ENCODE data around the gene IL4R. TPM values are rescaled to one million over a fixed set of nuclear protein-coding genes. Genes with fewer than 3 reads are reported as not detected.

Gene IL4R
- total RNA-seq, 1 experiment from 2014 or later, result 28.9 TPM

DNA sequence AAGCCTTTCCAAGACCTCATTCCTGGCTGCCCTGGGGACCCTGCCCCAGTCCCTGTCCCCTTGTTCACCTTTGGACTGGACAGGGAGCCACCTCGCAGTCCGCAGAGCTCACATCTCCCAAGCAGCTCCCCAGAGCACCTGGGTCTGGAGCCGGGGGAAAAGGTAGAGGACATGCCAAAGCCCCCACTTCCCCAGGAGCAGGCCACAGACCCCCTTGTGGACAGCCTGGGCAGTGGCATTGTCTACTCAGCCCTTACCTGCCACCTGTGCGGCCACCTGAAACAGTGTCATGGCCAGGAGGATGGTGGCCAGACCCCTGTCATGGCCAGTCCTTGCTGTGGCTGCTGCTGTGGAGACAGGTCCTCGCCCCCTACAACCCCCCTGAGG, 49.5 kb downstream of the IL4R start:
- no peak overlapping the region for H3K27ac ChIP-seq (ENCODE audit: low read length)
- in situ Hi-C loops (cut with HindIII; ENCODE audit: low pct_unique_long_range_greater_than_20kb, low sequenced_read_pairs), result no loop called here

GRCh38 chr16:27363797-27364196, 50.0 kb downstream of the IL4R start:
- peaks cover 5% of the 10 kb centered on the region; the same call in 1 of the 2 replicates for H3K4me1 ChIP-seq (ENCODE audit: control insufficient read depth, insufficient read depth, low read length)
- DNase-seq (ENCODE audit: low read depth, low spot score) (no peak), ATAC-seq (no peak)
- intact Hi-C loops (cut with micrococcal nuclease; ENCODE audit: unreplicated experiment), result no loop called here
- ChIA-PET POLR2A (interaction anchor here (0.6 kb wide), 1 partner anchor 843 kb away, joined by 4 read pairs; no protein-coding TSS in a partner anchor), CTCF (no interaction called here)
- H3K36me3 ChIP-seq (ENCODE audit: control insufficient read depth, insufficient read depth, low read length), result no peaks in the 10 kb centered on the region
- in situ Hi-C loops (cut with HindIII; ENCODE audit: low pct_unique_long_range_greater_than_20kb, low sequenced_read_pairs), result no loop called here
- H3K4me3 ChIP-seq (ENCODE audit: low read depth in 2 of 2, low read length in 2 of 2), result no peak overlapping the region
- H3K27me3 ChIP-seq (ENCODE audit: control insufficient read depth, insufficient read depth, low read length), result no peaks in the 10 kb centered on the region
- TF ChIP-seq, protein P1, sequence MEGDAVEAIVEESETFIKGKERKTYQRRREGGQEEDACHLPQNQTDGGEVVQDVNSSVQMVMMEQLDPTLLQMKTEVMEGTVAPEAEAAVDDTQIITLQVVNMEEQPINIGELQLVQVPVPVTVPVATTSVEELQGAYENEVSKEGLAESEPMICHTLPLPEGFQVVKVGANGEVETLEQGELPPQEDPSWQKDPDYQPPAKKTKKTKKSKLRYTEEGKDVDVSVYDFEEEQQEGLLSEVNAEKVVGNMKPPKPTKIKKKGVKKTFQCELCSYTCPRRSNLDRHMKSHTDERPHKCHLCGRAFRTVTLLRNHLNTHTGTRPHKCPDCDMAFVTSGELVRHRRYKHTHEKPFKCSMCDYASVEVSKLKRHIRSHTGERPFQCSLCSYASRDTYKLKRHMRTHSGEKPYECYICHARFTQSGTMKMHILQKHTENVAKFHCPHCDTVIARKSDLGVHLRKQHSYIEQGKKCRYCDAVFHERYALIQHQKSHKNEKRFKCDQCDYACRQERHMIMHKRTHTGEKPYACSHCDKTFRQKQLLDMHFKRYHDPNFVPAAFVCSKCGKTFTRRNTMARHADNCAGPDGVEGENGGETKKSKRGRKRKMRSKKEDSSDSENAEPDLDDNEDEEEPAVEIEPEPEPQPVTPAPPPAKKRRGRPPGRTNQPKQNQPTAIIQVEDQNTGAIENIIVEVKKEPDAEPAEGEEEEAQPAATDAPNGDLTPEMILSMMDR (IDR thresholded peaks at IDR 0.05), result no peak
- TF ChIP-seq, protein P2, sequence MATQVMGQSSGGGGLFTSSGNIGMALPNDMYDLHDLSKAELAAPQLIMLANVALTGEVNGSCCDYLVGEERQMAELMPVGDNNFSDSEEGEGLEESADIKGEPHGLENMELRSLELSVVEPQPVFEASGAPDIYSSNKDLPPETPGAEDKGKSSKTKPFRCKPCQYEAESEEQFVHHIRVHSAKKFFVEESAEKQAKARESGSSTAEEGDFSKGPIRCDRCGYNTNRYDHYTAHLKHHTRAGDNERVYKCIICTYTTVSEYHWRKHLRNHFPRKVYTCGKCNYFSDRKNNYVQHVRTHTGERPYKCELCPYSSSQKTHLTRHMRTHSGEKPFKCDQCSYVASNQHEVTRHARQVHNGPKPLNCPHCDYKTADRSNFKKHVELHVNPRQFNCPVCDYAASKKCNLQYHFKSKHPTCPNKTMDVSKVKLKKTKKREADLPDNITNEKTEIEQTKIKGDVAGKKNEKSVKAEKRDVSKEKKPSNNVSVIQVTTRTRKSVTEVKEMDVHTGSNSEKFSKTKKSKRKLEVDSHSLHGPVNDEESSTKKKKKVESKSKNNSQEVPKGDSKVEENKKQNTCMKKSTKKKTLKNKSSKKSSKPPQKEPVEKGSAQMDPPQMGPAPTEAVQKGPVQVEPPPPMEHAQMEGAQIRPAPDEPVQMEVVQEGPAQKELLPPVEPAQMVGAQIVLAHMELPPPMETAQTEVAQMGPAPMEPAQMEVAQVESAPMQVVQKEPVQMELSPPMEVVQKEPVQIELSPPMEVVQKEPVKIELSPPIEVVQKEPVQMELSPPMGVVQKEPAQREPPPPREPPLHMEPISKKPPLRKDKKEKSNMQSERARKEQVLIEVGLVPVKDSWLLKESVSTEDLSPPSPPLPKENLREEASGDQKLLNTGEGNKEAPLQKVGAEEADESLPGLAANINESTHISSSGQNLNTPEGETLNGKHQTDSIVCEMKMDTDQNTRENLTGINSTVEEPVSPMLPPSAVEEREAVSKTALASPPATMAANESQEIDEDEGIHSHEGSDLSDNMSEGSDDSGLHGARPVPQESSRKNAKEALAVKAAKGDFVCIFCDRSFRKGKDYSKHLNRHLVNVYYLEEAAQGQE (IDR thresholded peaks at IDR 0.05; ENCODE audit: insufficient read depth in 1 of 2, low read depth in 2 of 2, low read length in 1 of 2), result no peak
- no peak for TF ChIP-seq POLR2AphosphoS5 (IDR thresholded peaks at IDR 0.05; ENCODE audit: low read depth, low read length)
- TF ChIP-seq TCF7L2 (IDR thresholded peaks at IDR 0.05; ENCODE audit: low read depth, low read length), result no peak
- TF ChIP-seq SIN3A (IDR thresholded peaks at IDR 0.05; ENCODE audit: borderline replicate concordance, insufficient read depth, low read depth, low read length), result no peak
- no peaks in the 10 kb centered on the region for H3K9me3 ChIP-seq (ENCODE audit: control insufficient read depth, insufficient read depth, low read depth, low read length)
- no TSS peak for BruUV-seq (replicated peaks)
- no peak overlapping the region for H3K27ac ChIP-seq (ENCODE audit: low read length)

More for the DNA sequence above, 49.5 kb downstream of the IL4R start:
- intact Hi-C loops (cut with micrococcal nuclease; ENCODE audit: unreplicated experiment), result no loop called here
- BruUV-seq (replicated peaks), result no TSS peak
- no peak for TF ChIP-seq SIN3A (IDR thresholded peaks at IDR 0.05; ENCODE audit: borderline replicate concordance, insufficient read depth, low read depth, low read length)
- TF ChIP-seq TCF7L2 (IDR thresholded peaks at IDR 0.05; ENCODE audit: low read depth, low read length), result no peak
- no peak for TF ChIP-seq POLR2AphosphoS5 (IDR thresholded peaks at IDR 0.05; ENCODE audit: low read depth, low read length)
- TF ChIP-seq, protein P2 (IDR thresholded peaks at IDR 0.05; ENCODE audit: insufficient read depth in 1 of 2, low read depth in 2 of 2, low read length in 1 of 2), result no peak
- TF ChIP-seq, protein P1 (IDR thresholded peaks at IDR 0.05), result no peak
- Histone ChIP-seq H3K9me3 (ENCODE audit: control insufficient read depth, insufficient read depth, low read depth, low read length) (no peaks in the 10 kb centered on the region), H3K4me1 (ENCODE audit: control insufficient read depth, insufficient read depth, low read length) (peaks cover 5% of the 10 kb centered on the region; the same call in 1 of the 2 replicates), H3K4me3 (ENCODE audit: low read depth in 2 of 2, low read length in 2 of 2) (no peak overlapping the region), H3K27me3 (ENCODE audit: control insufficient read depth, insufficient read depth, low read length) (no peaks in the 10 kb centered on the region), H3K36me3 (ENCODE audit: control insufficient read depth, insufficient read depth, low read length) (no peaks in the 10 kb centered on the region)
- CTCF ChIA-PET, result no interaction called here
- DNase-seq (ENCODE audit: low read depth, low spot score), result no peak
- ATAC-seq, result no peak
- POLR2A ChIA-PET, result interaction anchor here (0.6 kb wide), 1 partner anchor 842 kb away, joined by 4 read pairs; no protein-coding TSS in a partner anchor

Data from Panc1 (cell line).